Bronchial epithelial cell (primary cell): ENCODE measurements around the gene PHYHIPL. TPM values are rescaled to one million over a fixed set of nuclear protein-coding genes. Genes with fewer than 3 reads are reported as not detected.
A peak's percentile ranks its signal among the peaks of the same experiment; 100 is the strongest.

Source experiments
- DNase-seq: peaks from one replicate; pipeline ENCODE4 v3.0.0-alpha.2; 2010; ENCODE audit warnings: low read depth
- FAIRE-seq: peaks from 2 replicates; lab custom pipeline; 2011; peaks lifted over from hg19 to GRCh38; lab: Jason Lieb, UNC
- H3K27me3 ChIP-seq: 2 replicates; pipeline ENCODE4 v1.5.1; 2011; ENCODE audit warnings: low read length; ENCODE audit not compliant: control insufficient read depth, insufficient read depth
- H3K36me3 ChIP-seq: 2 replicates; pipeline ENCODE4 v1.5.1; 2011; ENCODE audit warnings: low read length; ENCODE audit not compliant: control insufficient read depth, insufficient read depth
- H3K4me3 ChIP-seq: 2 replicates; pipeline ENCODE4 v1.5.1; 2011; ENCODE audit warnings: mild to moderate bottlenecking, low read depth, low read length, control low read depth
- CTCF ChIP-seq: IDR thresholded peaks from 2 replicates; pipeline ENCODE4 v1.5.1; 2011; ENCODE audit warnings: mild to moderate bottlenecking, moderate library complexity, low read length, control low read depth, inconsistent platforms; ENCODE audit not compliant: insufficient read depth, severe bottlenecking
- total RNA-seq: library from RNA; depleted of rRNA; stranded (reverse); fragments of >200 nt; gene quantifications from 2 replicates; pipeline ENCODE4 v1.2.1, GENCODE V29; 2014

PHYHIPL gene
- total RNA-seq: not detected in 2 replicates

GRCh38 chr10:59176241-59177030, at the start of gene PHYHIPL:
Gene PHYHIPL (plus strand): TSS chr10:59176643. CDS start chr10:59176854, 211 bp downstream.
- no peak for FAIRE-seq
- no peak for TF ChIP-seq CTCF

GRCh38 chr10:59126991-59127390, 49.5 kb upstream of the PHYHIPL start:
- Histone ChIP-seq H3K27me3 (peaks cover 2% of the 10 kb centered on the region), H3K4me3 (no peak overlapping the region), H3K36me3 (no peaks in the 10 kb centered on the region)
- no peak for FAIRE-seq
- no peak for TF ChIP-seq CTCF
- DNase-seq: peak; percentile 42

More at GRCh38 chr10:59176241-59177030, at the start of gene PHYHIPL:
- Histone ChIP-seq H3K36me3 (no peaks in the 10 kb centered on the region), H3K27me3 (no peaks in the 10 kb centered on the region), H3K4me3 (peak within 1 kb of the TSS; percentile 29)
- no peak for DNase-seq

GRCh38 chr10:59127991-59128390, 48.5 kb upstream of the PHYHIPL start:
- FAIRE-seq: no peak

GRCh38 chr10:59129867-59130266, 46.6 kb upstream of the PHYHIPL start:
- H3K36me3 ChIP-seq: no peaks in the 10 kb centered on the region
- FAIRE-seq: no peak
- H3K4me3 ChIP-seq: no peak overlapping the region
- DNase-seq: no peak
- peaks cover 2% of the 10 kb centered on the region for H3K27me3 ChIP-seq
- TF ChIP-seq CTCF: no peak

More at GRCh38 chr10:59127991-59128390, 48.5 kb upstream of the PHYHIPL start:
- DNase-seq: no peak
- H3K4me3 ChIP-seq: no peak overlapping the region
- H3K36me3 ChIP-seq: no peaks in the 10 kb centered on the region
- TF ChIP-seq CTCF: no peak
- H3K27me3 ChIP-seq: peaks cover 2% of the 10 kb centered on the region

- FAIRE-seq (peak; percentile 50), DNase-seq (no peak)
- Histone ChIP-seq H3K27me3 (no peaks in the 10 kb centered on the region), H3K36me3 (no peaks in the 10 kb centered on the region), H3K4me3 (no peak overlapping the region)
- TF ChIP-seq CTCF: no peak
Measured at GRCh38 chr10:59131666-59132065, 44.8 kb upstream of the PHYHIPL start.
